Mucosa of descending colon (tissue), 3 donors: ENCODE measurements around the gene ERBB2. TPM values are rescaled to one million over a fixed set of nuclear protein-coding genes. Genes with fewer than 3 reads are reported as not detected.
A peak's percentile ranks its signal among the peaks of the same experiment; 100 is the strongest.

Experiments
- ATAC-seq: fragments of 200-7000 bp; cut with Tn5 transposase; one replicate; pipeline ENCODE4 v1.9.1; 2020; ENCODE audit warnings: mild to moderate bottlenecking, moderate library complexity
- DNase-seq, 3 donors: peaks; one replicate each; pipeline ENCODE4 v3.0.0-alpha.2; 2020
- H3K36me3 ChIP-seq: fragments of 200-600 bp; one replicate; pipeline ENCODE4 v1.8.0; 2021; ENCODE audit warnings: low read depth, mild to moderate bottlenecking
- H3K4me1 ChIP-seq: fragments of 200-600 bp; one replicate; pipeline ENCODE4 v1.8.0; 2021; ENCODE audit warnings: low read depth, mild to moderate bottlenecking
- H3K4me3 ChIP-seq: fragments of 200-600 bp; one replicate; pipeline ENCODE4 v1.8.0; 2021; ENCODE audit warnings: mild to moderate bottlenecking
- H3K9me3 ChIP-seq: fragments of 200-600 bp; one replicate; pipeline ENCODE4 v1.8.0; 2021; ENCODE audit warnings: mild to moderate bottlenecking
- CTCF ChIP-seq: fragments of 200-600 bp; IDR thresholded peaks from one replicate; pipeline ENCODE4 v1.8.0; 2022; ENCODE audit warnings: antibody characterized with exemption, mild to moderate bottlenecking
- intact Hi-C, 2 donors: fragments of 100-400 bp; cut with DNase I in 1 of 2; cut with micrococcal nuclease in 1 of 2; formaldehyde crosslinking; loops; one replicate each; pipeline versions ENCODE4 v1.11.0 to v1.11.1; 2022; cut with DNase I, micrococcal nuclease
- microRNA-seq: library from miRNA; unstranded; fragments of <30 nt; microRNA quantifications from one replicate; pipeline ENCODE4, GENCODE V29; 2019
- total RNA-seq, 3 donors: library from RNA; stranded (reverse); fragmentation: NEBNext Ultra II Directional in 2 of 3; extraction: Animal tissue kit (Norgen Biotek cat#: 25700) in 2 of 3; gene quantifications; one replicate each; pipeline versions ENCODE4 v1.2.1 to v1.2.4, GENCODE V29; 2021 to 2023
- donor health status: DM: no; HTN: no; CAD: no; lungs with moderate emphysema.
- donor health status: DM: no; HTN: no; CAD: no.
- donor health status: DM: no; HTN: yes; CAD: no.

The ERBB2 gene
- total RNA-seq, 3 donors from 2014 or later: 104 to 284 (median 161) TPM

GRCh38 chr17:39776252-39776651, 76.4 kb downstream of the ERBB2 start:
- Histone ChIP-seq H3K9me3 (no peaks in the 10 kb centered on the region), H3K4me3 (no peak overlapping the region), H3K4me1 (no peaks in the 10 kb centered on the region), H3K36me3 (no peaks in the 10 kb centered on the region)
- intact Hi-C loops: loop anchor here in 1 of 2 donors (10.0 kb wide), 1 partner anchor 89 kb away; the partner anchor contains the start of genes IKZF3 and ZPBP2
- peak; percentile 34 for ATAC-seq
- TF ChIP-seq CTCF: no peak
- DNase-seq: no peak

- intact Hi-C loops: loop anchor here in 1 of 2 donors (10.0 kb wide), 1 partner anchor 87 kb away; the partner anchor contains the start of genes IKZF3 and ZPBP2
- Histone ChIP-seq H3K4me3 (no peak overlapping the region), H3K36me3 (no peaks in the 10 kb centered on the region), H3K4me1 (no peaks in the 10 kb centered on the region), H3K9me3 (no peaks in the 10 kb centered on the region)
- DNase-seq (no peak), ATAC-seq (peak; percentile 45)
- TF ChIP-seq CTCF: no peak
Measured at GRCh38 chr17:39777534-39778365, 77.9 kb downstream of the ERBB2 start.

Small RNA genes lying within 50 kb of the gene (microRNA-seq; reads per million reads assigned to microRNA genes)
- gene MIR4728: 4.0 reads per million, percentile 18 among the genes with 10 or more reads in this experiment

Other genes starting within 250 kb of the ERBB2 start
- 10 to 100 TPM; 23.8 to 36.4 (median 27.6) TPM for gene MED1, start 248.8 kb upstream of the ERBB2 start, total RNA-seq
- 10 to 100 TPM; 49.3 to 59.7 (median 58.4) TPM for gene CDK12, start 238.6 kb upstream of the ERBB2 start, total RNA-seq
- under 1 TPM in 1 of 3 donors, not detected in 2; 0.05 TPM for gene NEUROD2, start 92.1 kb upstream of the ERBB2 start, total RNA-seq
- 100 to 1,000 TPM; 108 to 362 (median 356) TPM for gene PPP1R1B, start 73.1 kb upstream of the ERBB2 start, total RNA-seq
- 10 to 100 TPM; 36.1 to 58.8 (median 57.6) TPM for gene STARD3, start 62.9 kb upstream of the ERBB2 start, total RNA-seq
- 1 to 10 TPM in 2 of 3 donors, under 1 TPM in 1; 0.96 to 3.4 (median 1.5) TPM for gene TCAP, start 34.7 kb upstream of the ERBB2 start, total RNA-seq
- 1 to 10 TPM in 2 of 3 donors, under 1 TPM in 1; 0.23 to 2.0 (median 1.5) TPM for gene PNMT, start 31.6 kb upstream of the ERBB2 start, total RNA-seq
- gene PGAP3, start 12.0 kb upstream of the ERBB2 start, total RNA-seq: 10 to 100 TPM; 27.7 to 74.6 (median 47.9) TPM
- 10 to 100 TPM; 63.2 to 84.3 (median 67.1) TPM for gene MIEN1, start 30.5 kb downstream of the ERBB2 start, total RNA-seq
- gene GRB7, start 37.9 kb downstream of the ERBB2 start, total RNA-seq: 10 to 100 TPM; 13.6 to 49.0 (median 28.0) TPM
- 1 to 10 TPM; 3.5 to 5.3 (median 4.6) TPM for gene IKZF3, start 164.2 kb downstream of the ERBB2 start, total RNA-seq
- gene ZPBP2, start 168.1 kb downstream of the ERBB2 start, total RNA-seq: not detected
- 100 to 1,000 TPM in 2 of 3 donors, 10 to 100 TPM in 1; 76.1 to 162 (median 139) TPM for gene GSDMB, start 218.6 kb downstream of the ERBB2 start, total RNA-seq
- gene ORMDL3, start 227.5 kb downstream of the ERBB2 start, total RNA-seq: 10 to 100 TPM; 56.8 to 62.0 (median 58.3) TPM
- not detected for gene LRRC3C, start 227.7 kb downstream of the ERBB2 start, total RNA-seq